T-helper 1 cell treated with Interleukin-12 subunit alpha and Interleukin-12 subunit beta and Interleukin-4 antibody, amounts not matched to agents 30 ng/mL and 1 ng/mL, for 36 hours (primary cell): Measurements from ENCODE around the gene TNFAIP8L3. TPM values are rescaled to one million over a fixed set of nuclear protein-coding genes. Genes with fewer than 3 reads are reported as not detected.

Experiments
- intact Hi-C: fragments of 100-400 bp; cut with micrococcal nuclease; formaldehyde crosslinking; loops from one replicate; pipeline ENCODE4 v1.15.1; 2024
- total RNA-seq: library from RNA; stranded (reverse); gene quantifications from 2 replicates; pipeline ENCODE4 v1.2.3, GENCODE V29; 2022

TNFAIP8L3 gene
- total RNA-seq, 1 donor from 2014 or later: 0.17 TPM

- intact Hi-C loops: no loop called here
These were observed 22.6 kb upstream of the TNFAIP8L3 start for GRCh38 chr15:51117270-51117669.

- intact Hi-C loops: no loop called here
These were observed 19.9 kb upstream of the TNFAIP8L3 start for GRCh38 chr15:51114437-51115119.

- intact Hi-C loops: no loop called here
These were observed 17.4 kb upstream of the TNFAIP8L3 start for GRCh38 chr15:51112078-51112477.

GRCh38 chr15:51111061-51111460, 16.4 kb upstream of the TNFAIP8L3 start:
- intact Hi-C loops: no loop called here

- intact Hi-C loops: no loop called here
These were observed 15.5 kb upstream of the TNFAIP8L3 start for GRCh38 chr15:51110171-51110570.

GRCh38 chr15:51108933-51109550, 14.3 kb upstream of the TNFAIP8L3 start:
- intact Hi-C loops: loop anchor here (5.0 kb wide), 1 partner anchor 142 kb away; no protein-coding TSS in a partner anchor

- intact Hi-C loops: loop anchor here (5.0 kb wide), 1 partner anchor 140 kb away; no protein-coding TSS in a partner anchor
These were observed 12.9 kb upstream of the TNFAIP8L3 start for GRCh38 chr15:51107612-51108011.

- intact Hi-C loops: loop anchor here (5.0 kb wide), 1 partner anchor 139 kb away; no protein-coding TSS in a partner anchor
These were observed 11.8 kb upstream of the TNFAIP8L3 start for GRCh38 chr15:51106481-51106880.

- intact Hi-C loops: loop anchor here (5.0 kb wide), 1 partner anchor 138 kb away; no protein-coding TSS in a partner anchor
These were observed 10.8 kb upstream of the TNFAIP8L3 start for GRCh38 chr15:51105430-51106016.

- intact Hi-C loops: no loop called here
These were observed 9.8 kb upstream of the TNFAIP8L3 start for GRCh38 chr15:51104512-51104911.

- intact Hi-C loops: no loop called here
These were observed 8.6 kb upstream of the TNFAIP8L3 start for GRCh38 chr15:51103330-51103729.

- intact Hi-C loops: no loop called here
These were observed 6.2 kb upstream of the TNFAIP8L3 start for GRCh38 chr15:51100785-51101489.

- intact Hi-C loops: no loop called here
These were observed 4.5 kb upstream of the TNFAIP8L3 start for GRCh38 chr15:51099185-51099584.

GRCh38 chr15:51098331-51098619, 3.6 kb upstream of the TNFAIP8L3 start:
- intact Hi-C loops: no loop called here

GRCh38 chr15:51097553-51098330, 3.0 kb upstream of the TNFAIP8L3 start:
- intact Hi-C loops: no loop called here

GRCh38 chr15:51096976-51097375, 2.3 kb upstream of the TNFAIP8L3 start:
- intact Hi-C loops: no loop called here

GRCh38 chr15:51095681-51096331, 1.1 kb upstream of the TNFAIP8L3 start:
- intact Hi-C loops: no loop called here

GRCh38 chr15:51093839-51094605, 684 bp downstream of the TNFAIP8L3 start:
- intact Hi-C loops: no loop called here

- intact Hi-C loops: no loop called here
These were observed 1.2 kb downstream of the TNFAIP8L3 start for GRCh38 chr15:51093488-51093838.

GRCh38 chr15:51092480-51093040, 2.1 kb downstream of the TNFAIP8L3 start:
- intact Hi-C loops: no loop called here
